GM23248 (cell line): ENCODE measurements around the gene LILRA5.

Experiments used
- EZH2 ChIP-seq: fragments of 200-600 bp; sonication (generic); IDR thresholded peaks from 2 replicates; pipeline ENCODE4 v1.6.1; 2018; ENCODE audit warnings: antibody characterized with exemption, mild to moderate bottlenecking; ENCODE audit not compliant: insufficient read depth, poor library complexity, severe bottlenecking
- EZH2phosphoT487 ChIP-seq: fragments of 200-600 bp; sonication (generic); IDR thresholded peaks from 2 replicates; pipeline ENCODE4 v1.6.1; 2018; ENCODE audit warnings: antibody characterized with exemption, moderate library complexity, mild to moderate bottlenecking, low read depth; ENCODE audit not compliant: insufficient read depth

GRCh38 chr19:54331626-54332025 lies 18.7 kb upstream of the LILRA5 start:
- TF ChIP-seq EZH2phosphoT487 (no peak), EZH2 (no peak)
